Ammon's horn (tissue), 1 donor: ENCODE results near the gene B3GALT4.
A peak's percentile ranks its signal among the peaks of the same experiment; 100 is the strongest.
"Not testable (repeated sequence)": the region's sequence is repeated elsewhere in the genome, so short reads cannot be mapped to it uniquely, and the experiment has no call there.

ENCODE experiments used
- DNase-seq: peaks from one replicate; pipeline ENCODE4 v3.0.0-alpha.2; 2016; ENCODE audit warnings: low spot score

Gene B3GALT4, protein sequence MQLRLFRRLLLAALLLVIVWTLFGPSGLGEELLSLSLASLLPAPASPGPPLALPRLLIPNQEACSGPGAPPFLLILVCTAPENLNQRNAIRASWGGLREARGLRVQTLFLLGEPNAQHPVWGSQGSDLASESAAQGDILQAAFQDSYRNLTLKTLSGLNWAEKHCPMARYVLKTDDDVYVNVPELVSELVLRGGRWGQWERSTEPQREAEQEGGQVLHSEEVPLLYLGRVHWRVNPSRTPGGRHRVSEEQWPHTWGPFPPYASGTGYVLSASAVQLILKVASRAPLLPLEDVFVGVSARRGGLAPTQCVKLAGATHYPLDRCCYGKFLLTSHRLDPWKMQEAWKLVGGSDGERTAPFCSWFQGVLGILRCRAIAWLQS

DNA sequence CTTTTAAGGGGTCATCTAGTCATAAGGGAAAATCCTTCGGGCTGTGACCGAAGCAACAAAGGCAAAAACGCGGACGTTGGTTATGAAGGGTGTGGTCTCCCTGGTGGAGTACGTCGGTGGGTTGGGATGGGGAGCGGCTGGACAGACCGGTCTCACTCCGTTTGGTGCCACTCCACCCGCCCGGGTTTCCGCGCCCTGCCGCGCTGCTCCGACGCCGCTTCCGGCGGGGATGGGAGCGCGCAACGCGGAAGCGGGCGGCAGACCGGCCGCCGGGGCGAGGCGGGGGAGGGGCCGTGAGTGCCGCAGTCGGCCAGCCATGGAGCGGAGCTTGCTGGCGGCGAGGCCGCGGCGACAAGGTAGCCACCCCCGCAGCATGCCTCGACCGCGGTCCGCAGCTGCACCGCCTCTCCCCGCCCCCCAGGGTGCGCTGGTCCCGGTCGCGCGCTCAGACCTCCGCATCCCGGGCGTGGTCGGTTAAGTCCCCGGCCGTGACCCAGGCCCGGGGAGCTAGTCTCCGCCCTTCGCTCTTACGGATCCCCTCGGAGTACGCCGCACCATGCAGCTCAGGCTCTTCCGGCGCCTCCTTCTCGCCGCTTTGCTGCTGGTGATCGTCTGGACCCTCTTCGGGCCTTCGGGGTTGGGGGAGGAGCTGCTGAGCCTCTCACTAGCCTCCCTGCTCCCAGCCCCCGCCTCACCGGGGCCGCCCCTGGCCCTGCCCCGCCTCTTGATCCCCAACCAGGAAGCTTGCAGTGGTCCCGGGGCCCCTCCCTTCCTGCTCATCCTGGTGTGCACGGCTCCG lies at the start of gene B3GALT4:
Gene B3GALT4, plus strand, starts transcription at position 260 of the 799 bp plus-strand sequence. Its CDS starts 297 bp downstream, at position 557.
- peak; percentile 58 for DNase-seq

DNA sequence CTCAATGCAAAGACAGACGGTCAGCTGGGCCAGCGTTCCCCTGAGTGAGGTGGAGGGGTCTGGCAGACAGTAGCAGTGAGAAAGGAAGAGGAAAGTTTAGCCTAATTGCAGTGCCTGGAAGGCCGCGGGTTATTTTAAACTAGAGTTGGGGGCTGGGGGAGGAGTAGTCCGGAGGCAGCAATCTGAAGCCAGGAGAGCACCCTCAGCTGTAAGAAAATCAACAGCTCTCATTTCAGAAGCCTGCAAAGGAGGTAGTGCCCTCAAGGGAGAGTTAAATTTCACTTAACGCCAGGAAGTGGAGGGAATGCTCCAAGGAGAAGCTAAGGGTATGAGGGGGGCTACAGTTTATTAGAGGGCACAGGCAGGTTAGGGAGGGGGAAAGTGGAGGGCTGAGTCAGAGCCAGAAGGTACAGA lies 41.7 kb upstream of the B3GALT4 start:
- no peak for DNase-seq

DNA sequence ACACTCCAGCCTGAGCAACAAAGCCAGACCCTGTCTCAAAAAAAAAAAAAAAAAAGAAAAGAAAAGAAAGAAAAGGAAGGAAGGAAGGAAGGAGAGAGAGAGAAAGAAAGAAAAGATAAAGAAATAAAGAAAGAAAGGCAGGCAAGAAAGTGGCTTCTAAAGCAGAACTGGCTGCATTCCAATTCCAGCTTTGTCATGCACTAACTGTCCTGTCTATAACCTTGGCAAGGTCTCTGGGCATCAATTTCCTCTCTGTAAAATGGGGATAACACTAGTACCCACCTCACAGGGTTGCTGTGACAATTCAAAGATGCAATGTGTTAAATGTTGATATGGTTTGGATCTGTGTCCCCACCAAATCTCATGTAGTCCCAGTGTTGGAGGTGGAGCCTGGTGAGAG lies 40.6 kb upstream of the B3GALT4 start:
- no peak for DNase-seq

DNA sequence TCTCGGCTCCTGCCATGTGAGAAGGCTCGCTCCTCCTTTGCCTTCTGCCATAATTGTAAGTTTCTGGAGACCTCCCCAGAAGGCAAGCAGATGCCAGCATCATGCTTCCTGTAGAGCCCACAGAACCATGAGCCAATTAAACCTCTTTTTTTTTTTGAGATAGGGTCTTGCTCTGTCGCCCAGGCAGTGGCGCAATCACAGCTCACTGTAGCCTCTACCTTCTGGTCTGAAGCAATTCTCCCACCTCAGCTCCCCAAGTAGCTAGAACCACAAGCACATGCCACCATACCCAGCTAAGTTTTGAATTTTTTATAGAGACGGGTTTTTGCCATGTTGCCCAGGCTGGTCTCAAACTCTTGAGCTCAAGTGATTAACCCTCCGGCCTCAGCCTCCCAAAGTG lies 40.1 kb upstream of the B3GALT4 start:
- no peak for DNase-seq

DNA sequence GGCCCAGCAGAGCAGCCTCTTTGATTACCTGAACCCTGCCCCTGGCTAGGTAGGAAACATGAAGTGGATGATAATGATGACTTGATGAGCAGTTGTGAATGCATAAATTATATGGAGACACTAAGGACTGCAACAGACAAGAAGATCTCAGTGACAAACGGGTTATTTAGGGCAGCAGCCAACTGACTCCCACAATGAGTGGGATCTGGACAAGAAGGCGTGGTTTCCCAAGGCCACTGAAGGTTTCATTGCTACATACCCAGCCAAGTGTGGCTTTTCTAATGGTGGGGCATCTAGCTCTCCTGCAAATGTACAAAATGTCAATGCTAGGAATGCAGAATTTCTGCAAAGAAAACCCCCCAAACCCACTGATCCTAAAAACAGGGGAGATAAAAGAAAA lies 39.2 kb upstream of the B3GALT4 start:
- DNase-seq: no peak

DNA sequence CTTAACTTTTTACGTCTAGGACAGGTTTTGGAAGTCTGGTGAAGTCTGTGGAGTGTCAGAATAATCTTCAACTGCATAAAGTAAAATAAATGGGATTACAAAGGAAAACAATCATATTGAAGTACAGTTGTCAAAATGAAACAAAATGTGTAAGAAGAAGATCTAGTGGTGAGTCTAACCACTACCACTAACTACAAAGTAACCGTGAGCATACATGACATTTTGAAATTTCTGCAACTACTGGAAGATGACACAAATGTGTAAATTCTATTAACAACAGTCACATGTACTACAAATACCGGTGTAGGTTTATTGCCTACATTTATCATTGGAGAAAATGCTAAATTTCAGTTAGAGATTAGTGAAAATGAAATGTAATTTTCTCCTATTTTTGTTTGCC lies 35.0 kb upstream of the B3GALT4 start:
- DNase-seq: no peak

DNA sequence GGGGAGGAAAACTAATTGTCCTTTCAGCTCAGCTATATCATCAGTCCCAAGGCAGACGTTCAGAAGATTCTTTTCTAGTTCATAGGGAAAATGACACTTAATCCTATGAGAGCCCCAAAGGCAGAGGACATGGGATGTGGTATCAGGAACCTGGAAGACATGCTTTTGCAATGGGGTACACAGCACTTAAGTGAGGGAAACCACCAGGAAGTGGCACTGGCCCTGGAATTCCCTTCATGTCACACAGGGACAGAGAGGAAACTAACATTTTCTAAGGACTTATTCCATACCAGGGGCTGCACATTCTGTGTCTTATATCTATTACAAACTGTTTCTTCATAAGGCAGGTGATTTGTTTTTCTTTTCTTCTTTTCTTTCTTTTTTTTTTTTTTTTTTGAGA lies 33.4 kb upstream of the B3GALT4 start:
- DNase-seq: no peak

DNA sequence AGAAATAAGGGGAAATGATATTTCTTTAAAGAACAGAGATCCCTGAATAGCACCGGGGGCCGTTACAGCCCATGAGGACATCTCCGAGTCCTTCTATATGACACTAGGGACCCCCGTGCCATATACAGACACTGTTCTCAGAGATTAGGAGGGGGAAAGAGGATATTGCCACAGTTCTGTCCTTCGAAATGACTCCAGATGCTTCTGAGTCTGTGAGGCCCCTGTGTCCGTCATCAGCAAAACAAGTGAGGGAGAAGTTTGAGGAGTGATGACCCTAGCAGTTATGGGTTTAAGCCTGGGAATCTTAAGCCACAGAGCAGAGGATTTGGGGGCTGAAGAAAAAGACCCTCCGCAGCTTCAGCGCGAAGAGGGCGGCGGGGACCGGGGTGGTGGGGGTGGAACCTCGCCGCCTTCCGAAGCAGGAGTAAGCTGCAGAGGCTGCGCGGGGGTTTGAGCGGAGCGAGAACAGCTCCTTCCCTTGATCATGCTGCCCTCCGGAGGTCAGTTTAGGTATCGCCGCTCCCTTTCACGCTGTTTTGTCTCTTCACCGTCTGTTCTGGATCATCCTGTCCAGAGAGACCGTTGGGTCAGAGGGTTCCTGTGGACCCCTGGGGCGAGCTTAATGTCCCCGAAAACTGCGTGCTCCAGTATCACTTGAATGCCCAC lies 28.8 kb upstream of the B3GALT4 start:
- DNase-seq: peak; percentile 91

DNA sequence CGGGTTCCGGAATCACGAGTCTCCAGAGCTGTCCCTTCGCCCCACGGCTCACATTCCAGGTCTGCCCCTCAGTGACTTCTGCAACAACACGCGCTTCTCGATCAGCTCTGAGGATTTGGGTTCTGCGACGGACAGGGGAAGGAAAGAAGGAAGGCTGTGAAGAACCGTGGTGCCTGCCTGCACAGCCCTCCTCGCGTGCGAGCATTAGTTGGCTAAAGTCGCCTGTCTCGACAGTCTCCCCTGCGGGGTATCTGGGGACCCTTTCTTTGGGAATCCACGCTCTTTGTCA lies 28.3 kb upstream of the B3GALT4 start:
- no peak for DNase-seq

DNA sequence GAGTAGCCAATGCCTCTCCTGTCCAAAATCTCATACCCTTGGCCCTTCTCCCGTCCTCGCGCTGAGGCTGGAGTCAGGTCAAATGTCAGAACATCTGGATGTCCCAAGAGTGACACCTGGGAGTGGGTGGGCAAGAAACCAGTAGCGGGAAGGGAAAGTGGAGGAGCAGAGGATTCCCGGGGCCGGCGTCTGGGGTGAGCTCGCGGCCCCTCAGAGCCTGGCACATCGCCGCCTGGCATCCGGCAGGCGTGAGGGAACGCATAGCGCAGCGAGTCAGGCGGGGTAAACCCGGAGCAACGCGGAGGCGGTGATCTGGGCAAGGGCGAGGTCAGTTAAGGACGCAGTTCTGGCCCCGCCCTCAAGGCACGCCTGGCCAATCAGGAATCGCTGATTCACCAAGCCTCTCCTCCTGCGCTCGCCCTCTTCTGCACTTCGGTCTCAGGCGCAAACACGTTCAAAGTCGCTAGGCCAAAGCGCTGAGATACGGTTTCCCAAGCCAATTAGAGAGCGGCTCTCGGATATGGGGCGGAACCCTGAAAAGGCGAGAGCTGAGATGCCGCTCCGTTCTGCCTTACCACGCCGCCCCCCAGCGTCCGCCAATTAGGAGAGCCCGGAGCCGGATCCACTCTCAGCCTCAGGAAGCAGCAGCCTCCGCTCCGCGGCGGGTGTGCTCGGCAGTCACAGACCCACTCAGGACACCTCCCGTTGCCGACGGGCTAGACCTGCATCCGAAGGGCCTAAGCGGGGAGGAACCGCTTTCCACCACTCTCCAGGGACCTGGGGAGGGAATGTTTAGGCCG lies 27.8 kb upstream of the B3GALT4 start:
- DNase-seq: peak; percentile 100

DNA sequence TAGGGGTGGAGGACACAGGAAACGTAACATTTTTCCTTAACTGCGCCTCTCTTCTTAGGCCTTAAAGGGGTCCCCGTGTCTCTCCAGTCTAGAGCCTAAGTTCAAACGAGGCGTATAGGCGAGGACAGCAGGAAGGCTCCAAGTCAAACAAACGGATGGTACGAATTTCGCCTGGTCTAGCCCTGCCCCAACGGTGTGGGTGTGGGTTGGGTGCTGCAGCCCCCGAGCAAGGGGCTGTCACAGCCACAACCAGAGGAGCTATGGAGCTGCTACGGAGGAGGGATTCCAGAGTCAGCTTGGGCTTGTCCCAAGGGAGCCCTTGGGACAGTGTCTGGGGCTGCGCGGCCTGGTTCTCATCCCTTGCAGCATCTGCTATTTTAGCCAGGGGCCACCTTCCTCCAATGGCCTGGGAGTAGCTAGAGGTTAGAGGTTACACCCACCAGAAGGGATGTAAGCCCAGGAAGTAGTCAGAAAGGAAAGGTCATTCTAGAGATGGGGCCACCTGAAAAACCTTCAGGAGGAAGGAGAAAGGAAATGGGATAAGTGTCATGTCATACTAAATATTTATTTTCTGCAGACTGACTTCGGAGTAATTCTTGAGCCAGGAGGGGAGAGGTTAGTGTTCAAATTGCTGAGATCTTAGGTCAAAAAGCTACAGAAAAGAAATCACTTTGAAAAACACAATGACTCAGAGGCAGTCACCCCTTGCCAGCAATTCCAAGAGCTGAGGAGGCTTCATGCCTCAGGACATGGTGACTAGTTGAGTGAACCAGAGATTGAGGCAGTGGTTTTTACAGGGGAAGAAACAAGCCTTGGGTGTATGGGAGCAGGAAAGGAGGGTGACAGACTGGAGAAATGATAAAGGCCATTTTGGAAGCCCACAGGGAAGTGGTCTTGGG lies 26.9 kb upstream of the B3GALT4 start:
- DNase-seq: no peak

DNA sequence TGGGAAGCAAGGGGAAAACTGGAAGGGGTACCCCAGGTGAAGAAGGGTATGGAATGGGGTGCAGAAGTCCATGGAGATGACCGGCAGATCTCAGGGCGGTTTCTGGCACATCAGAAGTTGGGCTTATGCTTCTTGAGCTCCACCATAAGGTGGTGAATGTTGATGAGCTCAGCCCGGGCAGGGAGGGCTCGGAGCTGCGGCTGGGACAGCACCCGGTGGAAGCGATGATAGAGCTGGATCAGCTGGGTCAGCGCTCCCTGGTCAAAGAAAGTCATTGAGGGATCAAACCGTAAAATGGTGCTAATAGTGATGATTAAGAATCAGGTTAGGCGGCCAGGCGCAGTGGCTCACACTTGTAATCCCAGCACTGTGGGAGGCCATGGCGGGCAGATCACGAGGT lies 26.2 kb upstream of the B3GALT4 start:
- no peak for DNase-seq

DNA sequence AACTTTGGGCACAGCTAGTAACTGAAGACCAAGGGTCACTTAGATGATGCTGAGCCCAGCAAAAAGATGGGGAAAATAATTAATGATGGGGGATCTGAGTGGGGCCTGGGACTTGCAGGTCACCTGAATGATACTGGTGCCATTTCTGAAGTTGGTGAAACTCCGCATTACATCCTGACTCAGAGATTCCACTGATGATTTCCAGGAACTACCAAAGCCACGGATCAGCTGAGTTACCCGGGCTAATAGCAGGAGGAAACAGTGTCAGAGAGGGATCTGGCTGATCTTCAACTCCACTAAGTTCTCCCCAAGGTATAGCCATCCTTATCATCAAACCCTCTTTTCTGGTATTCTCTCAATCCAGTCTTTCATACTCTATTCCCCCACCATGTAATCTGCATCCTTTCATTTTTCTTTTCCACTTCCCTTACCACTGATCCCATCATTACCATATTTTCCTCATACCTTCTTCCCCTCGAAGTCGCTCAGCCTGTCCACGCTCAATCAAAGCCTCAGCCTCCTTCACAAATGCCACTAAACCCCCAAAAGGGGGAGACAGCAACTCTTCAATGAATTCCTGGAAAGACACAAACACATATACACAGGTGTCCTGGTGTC lies 25.4 kb upstream of the B3GALT4 start:
- no peak for DNase-seq

DNA sequence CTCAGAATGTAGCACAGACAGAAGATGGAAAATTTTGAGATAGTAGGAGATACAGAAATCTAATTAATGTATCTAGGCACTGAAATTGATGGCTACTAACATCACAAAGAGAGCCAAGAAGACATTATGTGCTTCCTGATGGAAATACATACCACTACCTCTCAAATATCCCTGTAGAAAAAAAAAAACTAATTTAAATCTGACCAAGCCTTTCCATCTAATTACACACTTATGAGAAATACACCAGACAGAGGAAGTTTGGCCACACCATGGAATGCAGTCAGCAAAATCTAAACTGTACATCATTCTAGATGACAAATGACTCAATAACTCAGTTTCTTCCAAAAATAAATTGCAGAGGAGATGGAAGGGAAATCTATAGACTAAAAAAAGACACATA lies 24.2 kb upstream of the B3GALT4 start:
- no peak for DNase-seq

DNA sequence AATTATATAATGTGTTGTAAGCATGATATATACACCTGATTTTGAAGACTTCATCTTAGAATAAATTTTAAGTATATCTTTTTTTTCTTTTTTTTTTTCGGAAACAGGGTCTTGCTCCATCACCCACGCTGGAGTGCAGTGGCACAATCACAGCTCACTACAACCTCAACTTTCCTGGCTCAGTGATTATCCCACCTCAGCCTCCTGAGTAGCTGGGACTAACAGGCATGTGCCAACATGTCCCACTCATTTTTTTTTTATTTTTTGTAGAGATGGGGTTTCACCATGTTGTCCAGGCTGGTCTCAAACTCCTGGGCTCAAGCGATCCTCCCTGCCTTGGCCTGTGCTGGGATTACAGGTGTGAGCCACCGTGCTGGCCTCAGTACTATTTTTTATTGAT lies 22.3 kb upstream of the B3GALT4 start:
- DNase-seq: no peak

DNA sequence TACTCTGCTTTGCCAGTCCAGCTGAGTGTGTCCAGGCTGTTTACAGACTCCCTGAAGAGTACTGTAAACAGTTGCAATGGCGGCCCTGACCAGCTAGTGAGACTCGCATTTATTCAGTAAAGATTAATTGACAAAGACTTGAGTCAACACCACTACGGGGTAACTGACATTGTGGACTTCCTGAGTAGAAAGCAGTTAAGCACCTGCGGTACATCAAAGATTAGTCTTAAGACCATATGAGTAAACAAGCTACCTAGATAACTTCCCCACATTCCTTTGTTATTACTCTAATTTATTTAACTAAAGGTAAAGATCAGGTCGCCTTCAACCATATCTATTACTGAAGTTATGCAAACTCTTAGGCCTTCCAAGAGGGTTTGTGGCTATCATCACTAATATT lies 17.9 kb upstream of the B3GALT4 start:
- no peak for DNase-seq

DNA sequence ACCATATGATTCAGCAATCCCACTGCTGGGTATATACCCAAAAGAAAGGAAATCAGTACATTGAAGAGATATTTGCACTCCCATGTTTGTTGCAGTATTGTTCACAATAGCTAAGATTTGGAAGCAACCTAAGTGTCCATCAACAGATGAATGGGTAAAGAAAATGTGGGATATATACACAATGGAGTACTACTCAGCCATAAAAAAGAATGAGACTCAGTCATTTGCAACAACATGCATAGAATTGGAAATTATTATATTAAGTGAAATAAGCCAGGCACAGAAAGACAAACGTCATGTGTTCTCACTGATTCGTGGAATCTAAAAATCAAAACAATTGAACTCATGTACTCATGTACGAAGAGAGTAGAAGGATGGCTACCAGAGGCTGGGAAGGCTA lies 14.4 kb upstream of the B3GALT4 start:
- DNase-seq: not testable (repeated sequence)

DNA sequence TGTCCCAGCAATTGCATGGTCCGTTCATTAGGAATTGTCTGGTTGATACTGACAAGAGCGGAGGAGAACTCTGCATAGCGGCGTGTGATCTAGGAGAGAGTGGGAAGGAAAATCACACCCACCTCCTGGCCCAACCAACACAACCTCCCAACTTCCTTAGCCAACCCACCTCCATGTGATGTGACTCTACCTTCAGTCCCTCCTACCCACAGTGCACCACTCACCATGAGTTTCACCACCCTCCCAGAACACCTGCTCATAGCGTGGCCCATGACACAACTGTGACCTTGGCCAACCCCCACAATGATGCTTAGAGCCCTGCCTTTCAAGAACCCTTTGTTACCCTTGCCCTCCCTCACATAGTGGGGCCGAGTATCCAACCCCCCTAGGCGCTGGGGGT lies 12.9 kb upstream of the B3GALT4 start:
- no peak for DNase-seq

DNA sequence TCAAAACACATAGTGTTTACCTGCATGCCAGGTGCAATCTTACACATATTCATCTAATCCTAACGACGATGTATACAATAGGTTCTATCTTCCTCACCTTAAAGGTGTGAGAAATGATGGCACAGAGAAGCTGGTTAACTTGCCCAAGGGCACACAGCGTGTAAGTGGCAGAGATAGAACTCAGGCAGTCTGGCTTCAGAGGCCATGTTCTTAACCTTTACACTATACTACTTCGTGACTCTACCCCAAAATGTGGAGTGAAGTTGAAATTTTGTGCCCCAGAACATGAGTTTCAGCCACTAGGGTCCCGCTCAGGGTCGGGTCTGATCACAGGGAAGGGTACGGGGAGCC lies 5.8 kb upstream of the B3GALT4 start:
- no peak for DNase-seq

DNA sequence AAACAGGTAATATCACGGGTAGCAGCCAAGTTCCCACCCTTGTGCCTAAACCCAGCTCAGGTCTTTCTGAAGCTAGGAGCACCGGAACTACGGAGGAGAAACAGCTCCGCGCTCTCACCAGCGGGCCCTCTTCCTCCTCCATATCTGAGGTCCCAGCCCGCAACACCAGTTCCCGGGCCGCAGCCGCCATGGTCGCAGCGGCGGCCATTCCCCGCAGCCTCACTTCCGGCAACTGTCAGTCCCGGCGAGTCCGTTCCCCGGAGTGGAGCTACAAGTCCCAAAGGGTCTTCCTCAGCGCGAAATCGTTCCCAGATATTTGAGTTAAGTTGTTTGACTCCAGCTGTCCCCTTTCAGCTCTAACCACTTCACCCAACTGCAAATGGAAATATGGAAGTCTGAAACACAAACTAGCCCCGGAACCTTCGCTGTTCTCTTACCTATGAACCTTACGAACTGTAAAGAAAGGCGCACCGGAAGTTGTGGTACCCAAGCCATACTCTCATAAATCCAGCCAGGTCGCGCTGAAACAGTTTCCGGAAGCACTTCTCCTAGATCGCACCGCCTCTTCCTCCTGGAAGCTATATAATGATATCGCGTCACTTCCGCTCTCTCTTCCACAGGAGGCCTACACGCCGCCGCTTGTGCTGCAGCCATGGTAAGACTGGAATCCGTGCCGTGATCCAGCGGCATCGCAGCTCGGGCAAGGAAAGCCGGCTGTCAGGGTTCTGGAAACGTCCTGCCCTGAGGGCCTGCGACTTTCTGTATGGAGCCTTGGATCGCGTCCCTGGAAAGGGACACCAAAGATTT lies 5.3 kb upstream of the B3GALT4 start, which contains the start of the genes RPS18 and VPS52:
Gene RPS18, plus strand, starts transcription at position 608 of the 807 bp plus-strand sequence. Its CDS starts 45 bp downstream, at position 653.
Gene VPS52, minus strand, starts transcription at position 409 of the 807 bp plus-strand sequence. Its CDS starts 201 bp downstream, at position 208.
- peak; percentile 99 for DNase-seq
